GM12878 (cell line): Measurements from ENCODE around the gene HMCN1. TPM values are rescaled to one million over a fixed set of nuclear protein-coding genes. Genes with fewer than 3 reads are reported as not detected.

Experiments used
- ATAC-seq: fragments of 200-7000 bp; cut with Tn5 transposase; 3 replicates; pipeline ENCODE4 v1.9.1; 2020; ENCODE audit warnings: mild to moderate bottlenecking, moderate library complexity
- BruUV-seq: library from RNA; stranded (reverse); fragments of 400-500 nt; replicated peaks from 2 replicates; lab custom pipeline; 2021; lab: Mats Ljungman, UMichigan
- CTCF ChIA-PET: fragments of 300-600 bp; sonication (Branson Sonifier 250); formaldehyde crosslinking; extraction: SDS; loops from one replicate; lab custom pipeline; 2021; ENCODE audit warnings: inconsistent platforms; lab: Yijun Ruan, JAX
- POLR2A ChIA-PET: fragments of 350-600 bp; formaldehyde crosslinking; extraction: SDS; loops from one replicate; lab custom pipeline; 2021; ENCODE audit warnings: inconsistent platforms; lab: Charles Lee
- RAD21 ChIA-PET: fragments of 300-600 bp; sonication (Branson Sonifier 250); formaldehyde crosslinking; loops from one replicate; lab custom pipeline; 2023; ENCODE audit warnings: antibody characterized with exemption; ENCODE audit not compliant: unreplicated experiment; lab: Charles Lee
- SMC1A ChIA-PET: fragments of 300-600 bp; sonication (Branson Sonifier 250); formaldehyde crosslinking; loops from one replicate; lab custom pipeline; 2023; ENCODE audit not compliant: unreplicated experiment, uncharacterized antibody; lab: Charles Lee
- DNase-seq: peaks from one replicate; pipeline ENCODE4 v3.0.0-alpha.2; 2011; ENCODE audit warnings: low read depth, low spot score
- FAIRE-seq: peaks from 3 replicates; lab custom pipeline; 2011; peaks lifted over from hg19 to GRCh38; lab: Jason Lieb, UNC
- H2AFZ ChIP-seq: 2 replicates; pipeline ENCODE4 v1.6.0; 2011; ENCODE audit warnings: low read depth, low read length, control low read depth; ENCODE audit not compliant: control insufficient read depth
- H3K27ac ChIP-seq: 2 replicates; pipeline ENCODE4 v1.5.1; 2011; ENCODE audit warnings: control low read depth; ENCODE audit not compliant: control insufficient read depth, insufficient read depth
- H3K27me3 ChIP-seq, 2 experiments: replicated peaks in 1 of 2; 2 replicates each; pipeline versions ENCODE4 v1.6.0 to v1.6.1; 2011; ENCODE audit warnings: low read length in 1 of 2; ENCODE audit not compliant: control insufficient read depth in 2 of 2, insufficient read depth in 2 of 2
- H3K36me3 ChIP-seq, 2 experiments: 2 replicates each; pipeline ENCODE4 v1.5.1; 2011; ENCODE audit warnings: low read length in 1 of 2; ENCODE audit not compliant: control insufficient read depth in 2 of 2, insufficient read depth in 2 of 2
- H3K4me1 ChIP-seq: 2 replicates; pipeline ENCODE4 v1.6.1; 2011; ENCODE audit warnings: mild to moderate bottlenecking, low read length, moderate library complexity, mixed read lengths; ENCODE audit not compliant: control insufficient read depth, insufficient read depth
- H3K4me2 ChIP-seq: 2 replicates; pipeline ENCODE4 v1.6.0; 2011; ENCODE audit warnings: control low read depth; ENCODE audit not compliant: control insufficient read depth, insufficient read depth
- H3K4me3 ChIP-seq: fragments of 200-600 bp; sonication (generic); 2 replicates; pipeline ENCODE4 v1.5.1; 2016
- H3K79me2 ChIP-seq: 2 replicates; pipeline ENCODE4 v1.6.0; 2011; ENCODE audit warnings: low read length; ENCODE audit not compliant: control insufficient read depth, insufficient read depth
- H3K9ac ChIP-seq: 2 replicates; pipeline ENCODE4 v1.8.0; 2011; ENCODE audit warnings: low read length, control low read depth, mixed read lengths; ENCODE audit not compliant: control insufficient read depth, insufficient read depth
- H3K9me3 ChIP-seq: replicated peaks from 3 replicates; pipeline ENCODE4 v1.5.1; 2011; ENCODE audit warnings: mild to moderate bottlenecking, low read length; ENCODE audit not compliant: control insufficient read depth, insufficient read depth
- H4K20me1 ChIP-seq: 2 replicates; pipeline ENCODE4 v1.6.0; 2011; ENCODE audit not compliant: control insufficient read depth, insufficient read depth
- HCFC1 ChIP-seq: fragments of 150-350 bp; IDR thresholded peaks from 2 replicates; pipeline ENCODE4 v1.6.1; 2014; ENCODE audit warnings: low read length
- RELB ChIP-seq: fragments of 450-650 bp; IDR thresholded peaks from 2 replicates; pipeline ENCODE4 v1.6.1; 2017; ENCODE audit warnings: low read depth, mild to moderate bottlenecking, moderate library complexity
- RFX5 ChIP-seq: IDR thresholded peaks from 2 replicates; pipeline ENCODE4 v1.6.1; 2011; ENCODE audit warnings: low read depth, low read length, improper control_type of control experiment
- SMARCA5 ChIP-seq: fragments of 450-650 bp; IDR thresholded peaks from 2 replicates; pipeline ENCODE4 v1.6.1; 2017; ENCODE audit warnings: mild to moderate bottlenecking
- SREBF2 ChIP-seq: IDR thresholded peaks from 2 replicates; pipeline ENCODE4 v1.6.1; 2012; ENCODE audit warnings: mild to moderate bottlenecking, low read length
- SUZ12 ChIP-seq: fragments of 200-600 bp; sonication (generic); IDR thresholded peaks from one replicate; pipeline ENCODE4 v1.6.1; 2018; ENCODE audit warnings: antibody characterized with exemption, mild to moderate bottlenecking; ENCODE audit not compliant: unreplicated experiment
- TBL1XR1 ChIP-seq: IDR thresholded peaks from 2 replicates; pipeline ENCODE4 v1.6.1; 2012; ENCODE audit warnings: low read depth, low read length, improper control_type of control experiment
- TCF12 ChIP-seq: IDR thresholded peaks from 2 replicates; pipeline ENCODE4 v1.6.1; 2011; ENCODE audit warnings: low read depth, mild to moderate bottlenecking, low read length
- WGBS: methylation state at CpG from one replicate; pipeline ENCODE4 v1.1.6; 2016; ENCODE audit warnings: low lambda C conversion rate; ENCODE audit not compliant: insufficient replicate concordance, insufficient coverage; ENCODE audit errors: missing lambda C conversion rate; 5-methylcytosine and 5-hydroxymethylcytosine counted together
- in situ Hi-C: fragments of 300-500 bp; cut with MboI; formaldehyde crosslinking; loops from 9 replicates; pipeline ENCODE4 v1.14.3; 2018; ENCODE audit warnings: mixed read lengths
- intact Hi-C: fragments of 100-400 bp; cut with micrococcal nuclease; formaldehyde crosslinking; loops from one replicate; pipeline ENCODE4 v1.14.2; 2022; ENCODE audit not compliant: unreplicated experiment
- polyA plus RNA-seq, 11 experiments: library from polyadenylated mRNA; depleted of rRNA in 4 of 11; unstranded in 6 of 11; stranded (reverse) in 5 of 11; fragments of >200 nt; fragmentation: Nextera tagmentation in 4 of 11; fragmentation: Illumina TruSeq in 1 of 11; extraction: Ambion mirVana in 4 of 11; extraction: Trizol in 1 of 11; gene quantifications; 1 replicate in 1 of 11; 2 replicates in 10 of 11; pipeline versions ENCODE4 v1.2.1 to v1.2.3, GENCODE V29; 2011 to 2016; ENCODE audit warnings: inconsistent platforms in 2 of 11, missing spikeins in 2 of 11, low read depth in 1 of 11
- total RNA-seq, 4 experiments: library from RNA; depleted of rRNA in 3 of 4; stranded (reverse); fragments of >200 nt in 3 of 4; fragmentation: Illumina TruSeq in 1 of 4; extraction: Trizol in 1 of 4; gene quantifications; 2 replicates each; pipeline versions ENCODE4 v1.2.1 to v1.2.3, GENCODE V29; 2013 to 2021
- TF ChIP-seq, protein P1 (sequence below): fragments of 450-650 bp; formaldehyde crosslinking; IDR thresholded peaks from 2 replicates; pipeline ENCODE4 v1.4.0; 2022; ENCODE audit warnings: mild to moderate bottlenecking, moderate library complexity

HMCN1 gene
- total and polyA plus RNA-seq, 10 of the 15 experiments (the other 5 are each of a cell fraction or from before 2014, with no cell fraction given) = under 0.01 to 0.07 TPM; not detected in 8

GRCh38 chr1:186191511-186191910 lies 457.3 kb downstream of the HMCN1 start:
- H4K20me1 ChIP-seq = no peaks in the 10 kb centered on the region
- FAIRE-seq = no peak
- RAD21 ChIA-PET = no interaction called here
- 0 out of 4 replicates have a peak, but pooled peaks cover 0 to 2% of the 10 kb centered on the region in 2 experiments for H3K27me3 ChIP-seq
- H3K4me1 ChIP-seq = 0 out of 2 replicates have a peak, but pooled peaks cover 3% of the 10 kb centered on the region
- ATAC-seq = no peak
- TF ChIP-seq SUZ12 (no peak), TCF12 (no peak), RFX5 (no peak), TBL1XR1 (no peak), SMARCA5 (no peak), HCFC1 (no peak), SREBF2 (no peak), RELB (no peak)
- TF ChIP-seq, protein P1, sequence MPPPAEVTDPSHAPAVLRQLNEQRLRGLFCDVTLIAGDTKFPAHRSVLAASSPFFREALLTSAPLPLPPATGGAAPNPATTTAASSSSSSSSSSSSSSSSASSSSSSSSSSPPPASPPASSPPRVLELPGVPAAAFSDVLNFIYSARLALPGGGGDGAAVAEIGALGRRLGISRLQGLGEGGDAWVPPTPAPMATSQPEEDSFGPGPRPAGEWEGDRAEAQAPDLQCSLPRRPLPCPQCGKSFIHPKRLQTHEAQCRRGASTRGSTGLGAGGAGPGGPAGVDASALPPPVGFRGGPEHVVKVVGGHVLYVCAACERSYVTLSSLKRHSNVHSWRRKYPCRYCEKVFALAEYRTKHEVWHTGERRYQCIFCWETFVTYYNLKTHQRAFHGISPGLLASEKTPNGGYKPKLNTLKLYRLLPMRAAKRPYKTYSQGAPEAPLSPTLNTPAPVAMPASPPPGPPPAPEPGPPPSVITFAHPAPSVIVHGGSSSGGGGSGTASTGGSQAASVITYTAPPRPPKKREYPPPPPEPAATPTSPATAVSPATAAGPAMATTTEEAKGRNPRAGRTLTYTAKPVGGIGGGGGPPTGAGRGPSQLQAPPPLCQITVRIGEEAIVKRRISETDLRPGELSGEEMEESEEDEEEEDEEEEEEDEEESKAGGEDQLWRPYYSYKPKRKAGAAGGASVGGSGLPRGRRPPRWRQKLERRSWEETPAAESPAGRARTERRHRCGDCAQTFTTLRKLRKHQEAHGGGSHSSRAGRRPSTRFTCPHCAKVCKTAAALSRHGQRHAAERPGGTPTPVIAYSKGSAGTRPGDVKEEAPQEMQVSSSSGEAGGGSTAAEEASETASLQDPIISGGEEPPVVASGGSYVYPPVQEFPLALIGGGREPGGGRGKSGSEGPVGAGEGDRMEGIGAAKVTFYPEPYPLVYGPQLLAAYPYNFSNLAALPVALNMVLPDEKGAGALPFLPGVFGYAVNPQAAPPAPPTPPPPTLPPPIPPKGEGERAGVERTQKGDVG (CRISPR knock-in tag) = no peak
- SMC1A ChIA-PET = interaction anchor here (1.4 kb wide), 1 partner anchor 9 kb away, joined by 3 read pairs; no protein-coding TSS in a partner anchor
- H3K9ac ChIP-seq = no peak overlapping the region
- BruUV-seq = no TSS peak
- H3K4me2 ChIP-seq = no peak overlapping the region
- intact Hi-C loops (no loop called here), in situ Hi-C loops (no loop called here)
- no peaks in the 10 kb centered on the region for H3K36me3 ChIP-seq
- H3K4me3 ChIP-seq = no peak overlapping the region
- POLR2A ChIA-PET = no interaction called here
- 0% methylated on average over 2 of the region's 2 CpGs for WGBS
- no peaks in the 10 kb centered on the region for H3K79me2 ChIP-seq
- H3K9me3 ChIP-seq = no peaks in the 10 kb centered on the region; the same call in 2 of the 3 replicates
- no peak overlapping the region for H2AFZ ChIP-seq
- no peak overlapping the region for H3K27ac ChIP-seq
- CTCF ChIA-PET = interaction anchor here (2.0 kb wide), 1 partner anchor 36 kb away, joined by 7 read pairs; no protein-coding TSS in a partner anchor
- no peak for DNase-seq
